Measurements from ENCODE around the gene BSN. TPM values are rescaled to one million over a fixed set of nuclear protein-coding genes. Genes with fewer than 3 reads are reported as not detected.

Gene BSN
- total RNA-seq, 2 donors from 2014 or later: 0.82 to 11.6 TPM

DNA sequence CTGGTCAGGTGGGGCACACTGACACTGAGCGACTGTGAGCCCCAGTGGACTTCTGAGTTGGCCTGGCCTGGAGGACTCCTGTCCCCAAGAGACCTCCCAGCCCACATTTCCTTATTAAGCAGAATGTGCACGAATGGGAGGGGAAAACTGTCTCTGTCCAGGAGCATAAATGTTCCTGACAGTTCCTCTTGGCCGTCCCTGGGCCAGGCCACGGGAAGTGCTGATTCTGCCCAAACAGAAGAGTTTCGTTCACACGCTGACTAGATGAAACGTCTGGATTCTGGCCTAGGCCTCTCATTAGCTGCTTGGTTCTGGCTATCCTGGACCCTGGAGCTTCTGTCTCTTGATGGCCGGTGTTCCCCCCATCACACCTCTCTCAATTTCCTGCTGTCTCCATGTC lies 90.4 kb downstream of the BSN start:
- WGBS: 82% methylated on average over 8 of the region's 8 CpGs
- no peaks in the 10 kb centered on the region for H3K9me3 ChIP-seq
- H3K27me3 ChIP-seq (replicated peaks; ENCODE audit: insufficient read depth): no peaks in the 10 kb centered on the region
- H3K4me3 ChIP-seq: no peak overlapping the region
- H3K4me1 ChIP-seq (replicated peaks): no peaks in the 10 kb centered on the region
- DNase-seq (ENCODE audit: low spot score): no peak
- intact Hi-C loops (cut with DNase I): no loop called here
- no peak overlapping the region for H3K27ac ChIP-seq
- no peaks in the 10 kb centered on the region for H3K36me3 ChIP-seq
- TF ChIP-seq POLR2A (IDR thresholded peaks at IDR 0.05) (no peak), POLR2AphosphoS5 (IDR thresholded peaks at IDR 0.05) (no peak)
- TF ChIP-seq, protein P1, sequence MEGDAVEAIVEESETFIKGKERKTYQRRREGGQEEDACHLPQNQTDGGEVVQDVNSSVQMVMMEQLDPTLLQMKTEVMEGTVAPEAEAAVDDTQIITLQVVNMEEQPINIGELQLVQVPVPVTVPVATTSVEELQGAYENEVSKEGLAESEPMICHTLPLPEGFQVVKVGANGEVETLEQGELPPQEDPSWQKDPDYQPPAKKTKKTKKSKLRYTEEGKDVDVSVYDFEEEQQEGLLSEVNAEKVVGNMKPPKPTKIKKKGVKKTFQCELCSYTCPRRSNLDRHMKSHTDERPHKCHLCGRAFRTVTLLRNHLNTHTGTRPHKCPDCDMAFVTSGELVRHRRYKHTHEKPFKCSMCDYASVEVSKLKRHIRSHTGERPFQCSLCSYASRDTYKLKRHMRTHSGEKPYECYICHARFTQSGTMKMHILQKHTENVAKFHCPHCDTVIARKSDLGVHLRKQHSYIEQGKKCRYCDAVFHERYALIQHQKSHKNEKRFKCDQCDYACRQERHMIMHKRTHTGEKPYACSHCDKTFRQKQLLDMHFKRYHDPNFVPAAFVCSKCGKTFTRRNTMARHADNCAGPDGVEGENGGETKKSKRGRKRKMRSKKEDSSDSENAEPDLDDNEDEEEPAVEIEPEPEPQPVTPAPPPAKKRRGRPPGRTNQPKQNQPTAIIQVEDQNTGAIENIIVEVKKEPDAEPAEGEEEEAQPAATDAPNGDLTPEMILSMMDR (IDR thresholded peaks at IDR 0.05): no peak

DNA sequence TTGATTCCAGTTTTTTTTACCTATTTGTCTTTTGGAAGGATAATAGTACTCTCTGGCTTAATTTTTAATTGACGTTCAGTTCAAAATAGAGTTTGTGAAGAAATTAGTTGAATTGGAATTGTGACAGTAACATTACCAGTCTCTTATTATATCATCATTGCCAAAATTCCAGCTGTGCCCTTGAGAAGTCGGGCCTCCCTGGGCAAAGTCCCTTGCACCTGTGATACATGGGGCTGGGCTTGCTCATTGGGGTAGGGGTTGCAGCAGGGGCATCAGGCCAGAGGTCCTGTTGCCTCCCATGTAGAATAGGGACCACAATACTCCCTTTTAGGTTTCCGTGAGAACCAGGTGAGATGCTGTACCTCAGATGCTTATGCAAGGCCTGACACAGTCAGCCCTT lies 92.0 kb downstream of the BSN start:
- no peak overlapping the region for H3K27ac ChIP-seq
- no peaks in the 10 kb centered on the region for H3K27me3 ChIP-seq (replicated peaks; ENCODE audit: insufficient read depth)
- no peak overlapping the region for H3K4me3 ChIP-seq
- no peaks in the 10 kb centered on the region for H3K36me3 ChIP-seq
- TF ChIP-seq, protein P1 (IDR thresholded peaks at IDR 0.05): no peak
- TF ChIP-seq POLR2AphosphoS5 (IDR thresholded peaks at IDR 0.05): no peak
- no peak for TF ChIP-seq POLR2A (IDR thresholded peaks at IDR 0.05)
- DNase-seq (ENCODE audit: low spot score): no peak
- 87% methylated on average over 3 of the region's 3 CpGs for WGBS
- intact Hi-C loops (cut with DNase I): no loop called here
- no peaks in the 10 kb centered on the region for H3K4me1 ChIP-seq (replicated peaks)
- H3K9me3 ChIP-seq: no peaks in the 10 kb centered on the region

DNA sequence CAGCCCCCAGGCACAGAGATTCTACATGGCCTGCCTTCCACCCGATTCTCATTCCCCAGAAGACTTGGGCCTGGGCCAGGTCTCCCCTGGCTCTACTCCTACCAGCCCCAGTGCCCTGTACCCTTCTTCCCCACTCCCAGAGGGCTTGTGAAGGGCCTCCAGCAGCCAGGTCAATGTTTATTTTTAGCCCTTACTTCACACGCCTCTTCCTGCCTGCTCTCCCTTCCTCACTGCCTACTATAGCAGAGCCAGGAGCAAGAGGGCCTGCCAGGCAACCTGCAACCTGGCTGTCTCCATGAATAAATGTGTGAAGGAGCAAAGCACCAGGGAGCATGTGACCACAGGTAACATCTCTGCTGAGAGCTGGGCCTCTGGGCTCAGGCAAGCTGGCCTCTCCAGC lies 93.5 kb downstream of the BSN start:
- TF ChIP-seq, protein P1 (IDR thresholded peaks at IDR 0.05): no peak
- no peak for TF ChIP-seq POLR2A (IDR thresholded peaks at IDR 0.05)
- no peak for TF ChIP-seq POLR2AphosphoS5 (IDR thresholded peaks at IDR 0.05)
- 54% methylated on average over 2 of the region's 2 CpGs for WGBS

DNA sequence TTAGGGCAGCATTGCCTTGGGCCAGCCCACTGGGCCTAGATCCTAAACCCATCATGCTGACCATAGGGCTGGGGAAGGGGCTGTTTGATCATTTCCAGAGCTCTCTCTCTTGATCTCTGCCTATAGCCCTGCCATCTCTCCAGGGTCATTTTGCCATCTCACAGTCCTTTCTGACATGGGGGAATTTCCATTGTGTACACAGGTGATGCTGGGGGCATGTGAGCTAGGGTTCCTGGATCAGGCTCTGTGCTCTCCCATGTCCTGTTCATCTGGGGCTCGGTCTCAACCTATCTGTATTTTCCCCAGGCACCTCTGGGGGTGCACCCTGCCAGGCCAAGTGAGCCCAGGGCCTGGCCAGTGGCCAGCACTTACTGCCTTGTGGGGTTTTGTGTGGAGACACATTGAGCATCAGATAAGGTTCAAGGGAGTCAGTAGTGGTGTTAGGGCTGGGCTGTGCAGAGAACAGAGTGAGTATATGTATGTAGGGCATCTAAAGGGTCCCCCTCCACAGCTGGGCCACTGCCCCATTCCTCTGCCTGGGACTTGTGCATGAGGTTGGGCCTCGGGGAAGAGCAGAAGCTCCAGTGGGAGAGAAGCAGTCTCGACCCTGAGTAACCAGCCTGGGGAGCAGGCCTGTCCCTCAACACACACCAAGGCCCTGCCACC lies 94.2 kb downstream of the BSN start:
- TF ChIP-seq POLR2A (IDR thresholded peaks at IDR 0.05): no peak
- TF ChIP-seq, protein P1 (IDR thresholded peaks at IDR 0.05): no peak
- no peak for TF ChIP-seq POLR2AphosphoS5 (IDR thresholded peaks at IDR 0.05)
- no peak for DNase-seq (ENCODE audit: low spot score)
- Histone ChIP-seq H3K27ac (no peak overlapping the region), H3K9me3 (no peaks in the 10 kb centered on the region), H3K4me1 (replicated peaks) (no peaks in the 10 kb centered on the region), H3K36me3 (no peaks in the 10 kb centered on the region), H3K27me3 (replicated peaks; ENCODE audit: insufficient read depth) (no peaks in the 10 kb centered on the region), H3K4me3 (no peak overlapping the region)
- intact Hi-C loops (cut with DNase I): no loop called here
- WGBS: 78% methylated on average over 3 of the region's 3 CpGs

More for the DNA sequence above, 93.5 kb downstream of the BSN start:
- Histone ChIP-seq H3K36me3 (no peaks in the 10 kb centered on the region), H3K9me3 (no peaks in the 10 kb centered on the region), H3K27ac (no peak overlapping the region), H3K4me1 (replicated peaks) (no peaks in the 10 kb centered on the region), H3K27me3 (replicated peaks; ENCODE audit: insufficient read depth) (no peaks in the 10 kb centered on the region), H3K4me3 (no peak overlapping the region)
- DNase-seq (ENCODE audit: low spot score): no peak
- intact Hi-C loops (cut with DNase I): no loop called here

DNA sequence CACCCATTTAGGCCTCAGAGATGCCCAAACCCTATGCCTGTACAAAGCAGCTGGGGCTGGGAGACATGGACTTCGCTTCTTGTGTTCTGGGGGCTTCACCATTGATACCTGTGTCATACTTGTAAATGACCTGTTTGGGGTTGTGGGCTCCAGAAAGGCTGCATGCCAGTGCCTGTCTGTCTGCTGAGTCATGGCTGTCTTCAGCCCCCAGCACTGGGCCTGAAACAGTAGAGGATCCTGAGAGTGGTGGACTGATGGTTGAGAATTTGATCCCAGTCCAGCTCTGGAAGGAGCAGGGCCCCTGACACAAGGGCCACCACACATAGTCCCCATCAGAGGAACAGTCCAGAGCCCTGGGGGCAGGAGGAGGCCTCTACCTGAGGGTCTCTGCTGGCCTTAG lies 95.3 kb downstream of the BSN start:
- TF ChIP-seq, protein P1 (IDR thresholded peaks at IDR 0.05): no peak
- no peak for TF ChIP-seq POLR2A (IDR thresholded peaks at IDR 0.05)
- TF ChIP-seq POLR2AphosphoS5 (IDR thresholded peaks at IDR 0.05): no peak
- Histone ChIP-seq H3K36me3 (no peaks in the 10 kb centered on the region), H3K4me3 (no peak overlapping the region), H3K9me3 (no peaks in the 10 kb centered on the region), H3K27ac (no peak overlapping the region), H3K4me1 (replicated peaks) (no peaks in the 10 kb centered on the region), H3K27me3 (replicated peaks; ENCODE audit: insufficient read depth) (no peaks in the 10 kb centered on the region)
- intact Hi-C loops (cut with DNase I): no loop called here
- 100% methylated on average over 1 of the region's 1 CpG for WGBS
- DNase-seq (ENCODE audit: low spot score): no peak
